Nephron progenitor cell (in vitro differentiated cells): ENCODE results near the gene BCL2L1.
A peak's percentile ranks its signal among the peaks of the same experiment; 100 is the strongest.
"Not testable (repeated sequence)": the region's sequence is repeated elsewhere in the genome, so short reads cannot be mapped to it uniquely, and the experiment has no call there.

Experiments
- DNase-seq: peaks from one replicate; pipeline ENCODE4 v3.0.0; 2021
- H3K27ac Mint-ChIP-seq: 2 replicates; pipeline ENCODE4 v1.8.0; 2021; ENCODE audit warnings: mild to moderate bottlenecking, moderate library complexity, mixed read lengths
- H3K27me3 Mint-ChIP-seq: 2 replicates; pipeline ENCODE4 v1.8.0; 2021; ENCODE audit warnings: mild to moderate bottlenecking, low read depth, mixed read lengths; ENCODE audit not compliant: poor library complexity
- H3K36me3 Mint-ChIP-seq: 2 replicates; pipeline ENCODE4 v1.8.0; 2021; ENCODE audit warnings: low read depth, mixed read lengths
- H3K4me1 Mint-ChIP-seq: 2 replicates; pipeline ENCODE4 v1.8.0; 2021; ENCODE audit warnings: mixed read lengths
- H3K4me3 Mint-ChIP-seq: 2 replicates; pipeline ENCODE4 v1.8.0; 2021; ENCODE audit warnings: mild to moderate bottlenecking, moderate library complexity, mixed read lengths
- H3K9me3 Mint-ChIP-seq: 2 replicates; pipeline ENCODE4 v1.8.0; 2021; ENCODE audit warnings: mild to moderate bottlenecking, moderate library complexity, mixed read lengths
- TF ChIP-seq, protein P1 (sequence below): fragments of 200-600 bp; sonication (generic); IDR thresholded peaks from 2 replicates; pipeline ENCODE4 v1.5.0; 2021; ENCODE audit warnings: antibody characterized with exemption

BCL2L1 gene

DNA sequence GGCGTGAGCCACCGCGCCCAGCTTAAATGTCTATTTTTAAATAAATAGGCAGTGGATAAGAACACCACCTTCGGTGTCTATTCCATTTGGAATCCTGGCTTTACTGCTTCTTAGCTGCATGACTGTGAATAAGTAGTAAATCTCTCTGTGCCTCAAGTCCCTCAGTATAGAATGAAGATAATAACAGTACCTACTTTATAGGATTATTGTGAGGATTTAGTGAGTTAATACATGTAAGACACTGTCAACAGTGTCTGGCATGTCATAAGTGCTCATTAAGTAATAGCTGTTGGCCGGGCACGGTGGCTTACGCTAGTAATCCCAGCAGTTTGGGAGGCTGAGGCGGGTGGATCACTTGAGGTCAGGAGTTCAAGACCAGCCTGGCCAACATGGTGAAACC is 26.6 kb upstream of the BCL2L1 start:
- no peak for DNase-seq
- H3K27ac Mint-ChIP-seq: no peak overlapping the region
- TF ChIP-seq, protein P1, sequence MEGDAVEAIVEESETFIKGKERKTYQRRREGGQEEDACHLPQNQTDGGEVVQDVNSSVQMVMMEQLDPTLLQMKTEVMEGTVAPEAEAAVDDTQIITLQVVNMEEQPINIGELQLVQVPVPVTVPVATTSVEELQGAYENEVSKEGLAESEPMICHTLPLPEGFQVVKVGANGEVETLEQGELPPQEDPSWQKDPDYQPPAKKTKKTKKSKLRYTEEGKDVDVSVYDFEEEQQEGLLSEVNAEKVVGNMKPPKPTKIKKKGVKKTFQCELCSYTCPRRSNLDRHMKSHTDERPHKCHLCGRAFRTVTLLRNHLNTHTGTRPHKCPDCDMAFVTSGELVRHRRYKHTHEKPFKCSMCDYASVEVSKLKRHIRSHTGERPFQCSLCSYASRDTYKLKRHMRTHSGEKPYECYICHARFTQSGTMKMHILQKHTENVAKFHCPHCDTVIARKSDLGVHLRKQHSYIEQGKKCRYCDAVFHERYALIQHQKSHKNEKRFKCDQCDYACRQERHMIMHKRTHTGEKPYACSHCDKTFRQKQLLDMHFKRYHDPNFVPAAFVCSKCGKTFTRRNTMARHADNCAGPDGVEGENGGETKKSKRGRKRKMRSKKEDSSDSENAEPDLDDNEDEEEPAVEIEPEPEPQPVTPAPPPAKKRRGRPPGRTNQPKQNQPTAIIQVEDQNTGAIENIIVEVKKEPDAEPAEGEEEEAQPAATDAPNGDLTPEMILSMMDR: no peak
- H3K4me1 Mint-ChIP-seq: peaks cover 40% of the 10 kb centered on the region
- peaks cover 56% of the 10 kb centered on the region for H3K36me3 Mint-ChIP-seq
- H3K9me3 Mint-ChIP-seq: no peaks in the 10 kb centered on the region
- H3K4me3 Mint-ChIP-seq: no peak overlapping the region
- no peaks in the 10 kb centered on the region for H3K27me3 Mint-ChIP-seq

DNA sequence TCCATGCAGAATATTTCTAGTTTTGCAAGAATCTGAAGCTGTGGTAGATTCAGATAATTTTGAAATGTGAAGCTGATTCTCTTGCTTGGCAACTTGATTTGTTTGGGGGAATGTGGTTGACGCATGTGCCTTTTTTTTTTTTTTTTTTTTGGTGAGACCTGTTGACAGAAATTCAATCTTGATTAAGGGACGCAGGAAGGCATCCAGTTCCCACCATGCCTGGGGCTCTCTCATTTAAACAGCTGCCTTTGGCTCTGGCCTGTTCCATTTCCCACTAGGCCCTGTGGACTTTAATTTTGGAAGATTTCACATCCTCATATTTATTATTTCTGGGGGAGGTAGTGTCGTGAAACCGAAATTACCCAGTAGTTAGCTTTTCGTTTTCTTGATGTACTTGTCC is 25.0 kb upstream of the BCL2L1 start:
- H3K4me3 Mint-ChIP-seq: peak overlapping the region; percentile 14
- H3K9me3 Mint-ChIP-seq: no peaks in the 10 kb centered on the region
- no peaks in the 10 kb centered on the region for H3K27me3 Mint-ChIP-seq
- peak overlapping the region; percentile 82 for H3K27ac Mint-ChIP-seq
- DNase-seq: no peak
- peaks cover 45% of the 10 kb centered on the region for H3K36me3 Mint-ChIP-seq
- TF ChIP-seq, protein P1: no peak
- H3K4me1 Mint-ChIP-seq: peaks cover 40% of the 10 kb centered on the region

DNA sequence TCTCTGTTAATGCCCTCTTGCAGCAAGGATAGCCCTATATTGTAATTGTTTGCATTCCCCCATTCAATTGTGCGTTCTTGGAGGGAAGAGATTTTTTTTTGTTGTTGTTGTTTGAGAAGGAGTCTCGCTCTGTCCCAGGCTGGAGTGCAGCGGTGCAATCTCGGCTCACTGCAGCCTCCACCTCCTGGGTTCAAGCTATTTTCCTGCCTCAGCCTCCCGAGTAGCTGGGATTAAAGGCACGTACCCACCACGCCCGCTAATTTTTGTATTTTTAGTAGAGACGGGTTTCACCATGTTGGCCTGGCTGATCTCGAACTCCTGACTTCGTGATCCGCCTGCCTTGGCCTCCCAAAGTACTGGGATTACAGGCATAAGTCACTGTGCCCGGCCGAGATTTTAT is 24.4 kb upstream of the BCL2L1 start:
- H3K27me3 Mint-ChIP-seq, DNase-seq, H3K9me3 Mint-ChIP-seq: not testable (repeated sequence)
- H3K4me1 Mint-ChIP-seq: peaks cover 40% of the 10 kb centered on the region
- peaks cover 39% of the 10 kb centered on the region for H3K36me3 Mint-ChIP-seq
- H3K27ac Mint-ChIP-seq: peak overlapping the region; percentile 79
- peak overlapping the region; percentile 14 for H3K4me3 Mint-ChIP-seq

DNA sequence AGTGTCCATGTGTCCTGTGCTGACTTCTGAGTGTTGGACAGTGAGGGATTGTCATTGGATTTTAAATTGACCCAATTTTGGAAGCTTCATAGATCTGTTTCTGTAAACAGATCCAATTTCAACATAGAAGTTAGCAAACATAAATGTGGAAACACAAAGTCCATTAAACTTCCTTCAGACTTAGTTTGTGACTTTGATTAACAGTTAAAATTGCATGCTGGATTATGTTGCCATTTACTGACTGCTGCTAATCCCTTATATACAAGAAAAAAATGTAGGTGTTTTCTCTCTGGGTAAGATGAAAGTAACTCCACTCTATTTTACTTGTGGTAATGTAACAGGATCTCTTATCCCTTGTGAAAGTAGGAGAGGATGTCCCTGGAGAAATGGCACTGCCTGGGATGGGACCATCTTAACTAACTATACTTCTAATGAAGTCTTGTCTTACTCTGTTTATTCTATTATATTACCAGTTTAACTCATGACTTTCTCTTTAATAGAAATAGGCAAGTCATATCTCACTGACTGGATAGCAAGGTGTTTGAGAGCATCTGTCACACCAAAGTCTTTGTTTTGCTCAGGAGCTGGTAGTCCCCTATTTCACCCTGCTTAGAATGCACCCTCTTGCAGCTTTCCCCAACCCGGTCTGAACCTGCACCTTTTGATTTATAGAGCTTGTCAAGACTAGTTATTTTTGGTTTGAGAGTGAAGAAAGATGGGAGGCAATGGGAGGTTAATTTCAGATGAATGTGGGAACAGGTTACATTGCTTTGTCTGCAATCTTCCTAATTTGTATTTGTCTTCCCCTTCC is 23.6 kb upstream of the BCL2L1 start:
- Mint-ChIP-seq H3K27ac (peak overlapping the region; percentile 79), H3K27me3 (no peaks in the 10 kb centered on the region), H3K4me3 (no peak overlapping the region), H3K36me3 (peaks cover 38% of the 10 kb centered on the region), H3K9me3 (no peaks in the 10 kb centered on the region), H3K4me1 (peaks cover 40% of the 10 kb centered on the region)
- TF ChIP-seq, protein P1: no peak
- no peak for DNase-seq

DNA sequence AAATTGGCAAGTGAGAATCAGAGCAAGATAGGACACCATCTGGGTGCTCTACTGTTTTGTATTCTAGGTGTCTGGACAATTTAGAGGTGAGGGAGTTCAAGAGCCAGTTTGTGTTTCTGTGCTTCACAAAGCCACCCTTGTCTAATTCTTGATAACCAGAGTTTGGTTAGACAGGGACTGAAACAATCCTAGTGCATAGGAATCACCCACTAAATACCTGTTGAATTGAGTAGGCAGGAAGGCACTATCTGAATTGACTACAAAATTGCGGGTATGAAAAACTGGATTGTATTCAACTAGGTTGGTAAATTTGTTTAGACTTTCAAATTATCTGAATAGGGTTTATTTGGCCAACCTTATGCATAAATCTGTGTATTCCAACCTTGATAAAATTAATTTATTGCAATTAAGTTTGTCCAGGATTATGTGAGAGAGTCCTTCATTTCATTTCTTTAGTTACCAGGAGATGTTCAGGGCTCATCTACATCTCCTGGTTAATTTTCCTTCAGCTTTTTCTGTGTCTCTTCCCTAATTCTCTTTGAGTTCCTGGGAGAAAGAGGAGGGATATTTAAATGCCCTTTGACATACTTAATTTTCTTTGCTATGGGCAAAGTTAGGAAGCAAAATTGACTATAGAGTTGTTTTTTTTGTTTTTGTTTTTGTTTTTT is 18.1 kb upstream of the BCL2L1 start:
- H3K27me3 Mint-ChIP-seq: peaks cover 3% of the 10 kb centered on the region
- H3K4me1 Mint-ChIP-seq: peaks cover 8% of the 10 kb centered on the region
- DNase-seq: no peak
- no peaks in the 10 kb centered on the region for H3K9me3 Mint-ChIP-seq
- H3K27ac Mint-ChIP-seq: no peak overlapping the region
- TF ChIP-seq, protein P1: no peak
- H3K36me3 Mint-ChIP-seq: peaks cover 14% of the 10 kb centered on the region
- H3K4me3 Mint-ChIP-seq: no peak overlapping the region

DNA sequence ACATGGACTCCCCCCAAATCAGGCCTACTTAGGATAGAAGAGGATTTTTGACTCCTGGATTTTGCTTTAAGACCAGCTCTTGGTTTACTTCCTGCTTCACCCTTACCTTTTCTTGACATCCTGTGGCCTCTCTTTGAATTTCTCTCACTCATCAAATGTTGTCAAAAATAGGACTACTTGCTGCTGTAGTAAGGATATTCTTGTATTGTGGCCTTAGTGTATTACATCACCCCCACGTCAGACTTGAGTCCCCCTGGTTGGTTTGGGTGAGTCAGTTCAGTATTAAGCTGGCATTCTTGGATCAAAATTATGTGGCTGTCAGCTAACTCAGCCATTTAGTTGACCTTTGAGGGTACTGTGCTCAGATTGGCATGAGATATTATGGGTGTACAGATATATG is 17.5 kb upstream of the BCL2L1 start:
- H3K9me3 Mint-ChIP-seq: no peaks in the 10 kb centered on the region
- peaks cover 12% of the 10 kb centered on the region for H3K36me3 Mint-ChIP-seq
- no peak overlapping the region for H3K4me3 Mint-ChIP-seq
- H3K4me1 Mint-ChIP-seq: peaks cover 3% of the 10 kb centered on the region
- TF ChIP-seq, protein P1: no peak
- H3K27ac Mint-ChIP-seq: no peak overlapping the region
- peaks cover 3% of the 10 kb centered on the region for H3K27me3 Mint-ChIP-seq
- DNase-seq: no peak
